Fibroblast of pulmonary artery (primary cell): ENCODE measurements around the gene LOC128125822.

Experiments
- DNase-seq: peaks from one replicate; pipeline ENCODE4 v3.0.0-alpha.2; 2010; ENCODE audit warnings: low read depth
- H3K4me3 ChIP-seq: replicated peaks from 2 replicates; pipeline ENCODE4 v1.5.1; 2011; ENCODE audit warnings: low read depth, mild to moderate bottlenecking, control low read depth, low read length, moderate library complexity
- CTCF ChIP-seq: IDR thresholded peaks from 2 replicates; pipeline ENCODE4 v1.5.1; 2011; ENCODE audit warnings: mild to moderate bottlenecking, control low read depth, low read length, inconsistent platforms; ENCODE audit errors: missing control alignments

Gene LOC128125822

GRCh38 chr6:63574554-63574900 is 2.2 kb downstream of the LOC128125822 start:
- peak overlapping the region; percentile 91 for H3K4me3 ChIP-seq
- TF ChIP-seq CTCF, result no peak

GRCh38 chr6:63576147-63576772 is 4.0 kb downstream of the LOC128125822 start:
- no peak overlapping the region for H3K4me3 ChIP-seq
- DNase-seq, result no peak
- TF ChIP-seq CTCF, result no peak

More at GRCh38 chr6:63574554-63574900, 2.2 kb downstream of the LOC128125822 start:
- DNase-seq, result no peak

GRCh38 chr6:63576985-63577712 is 4.9 kb downstream of the LOC128125822 start:
- no peak for TF ChIP-seq CTCF
- H3K4me3 ChIP-seq, result no peak overlapping the region
- no peak for DNase-seq

- TF ChIP-seq CTCF, result no peak
- H3K4me3 ChIP-seq, result no peak overlapping the region
- DNase-seq, result no peak
Observed at GRCh38 chr6:63578757-63579156, 6.5 kb downstream of the LOC128125822 start.

- no peak for TF ChIP-seq CTCF
- no peak overlapping the region for H3K4me3 ChIP-seq
- no peak for DNase-seq
Observed at GRCh38 chr6:63579937-63580703, 7.8 kb downstream of the LOC128125822 start.

GRCh38 chr6:63580704-63580961 is 8.4 kb downstream of the LOC128125822 start:
- H3K4me3 ChIP-seq, result no peak overlapping the region
- no peak for TF ChIP-seq CTCF
- no peak for DNase-seq
